ENCODE measurements around the gene RIN3.

- peak; percentile 18 to 64 for TF ChIP-seq CTCF (IDR thresholded peaks at IDR 0.05)
- TF ChIP-seq POLR2A (IDR thresholded peaks at IDR 0.05): no peak
- no peak for TF ChIP-seq POLR2AphosphoS5 (IDR thresholded peaks at IDR 0.05)
Observed at GRCh38 chr14:92613008-92613658, 99.6 kb downstream of the RIN3 start.

Measured in suprapubic skin (tissue), 4 donors.